Hindlimb muscle (tissue), 1 donor: ENCODE measurements around the gene SBF1. TPM values are rescaled to one million over a fixed set of nuclear protein-coding genes. Genes with fewer than 3 reads are reported as not detected.

Experiments used
- DNase-seq: peaks from one replicate; pipeline ENCODE4 v3.0.0-alpha.2; 2013
- polyA plus RNA-seq: library from polyadenylated mRNA; unstranded; fragments of 120-200 nt; gene quantifications from one replicate; pipeline ENCODE4 v1.2.1, GENCODE V29; 2013; ENCODE audit not compliant: insufficient read length

SBF1 gene
- polyA plus RNA-seq, 1 donor = 53.0 TPM

GRCh38 chr22:50506611-50507420 lies 32.0 kb upstream of the SBF1 start:
- DNase-seq = no peak

- DNase-seq = no peak
Observed at GRCh38 chr22:50505776-50506610, 31.2 kb upstream of the SBF1 start.

GRCh38 chr22:50505276-50505775 lies 30.5 kb upstream of the SBF1 start:
- no peak for DNase-seq

- no peak for DNase-seq
Observed at GRCh38 chr22:50504369-50505211, 29.8 kb upstream of the SBF1 start.

- no peak for DNase-seq
Observed at GRCh38 chr22:50503475-50504145, 28.8 kb upstream of the SBF1 start.

GRCh38 chr22:50502628-50503474 lies 28.0 kb upstream of the SBF1 start:
- no peak for DNase-seq

- no peak for DNase-seq
Observed at GRCh38 chr22:50502096-50502495, 27.3 kb upstream of the SBF1 start.

- no peak for DNase-seq
Observed at GRCh38 chr22:50500452-50500851, 25.6 kb upstream of the SBF1 start.

- DNase-seq = no peak
Observed at GRCh38 chr22:50498322-50498890, 23.6 kb upstream of the SBF1 start.

- DNase-seq = no peak
Observed at GRCh38 chr22:50497093-50497492, 22.3 kb upstream of the SBF1 start.

GRCh38 chr22:50490531-50491308 lies 15.9 kb upstream of the SBF1 start:
- no peak for DNase-seq

GRCh38 chr22:50489363-50490243 lies 14.8 kb upstream of the SBF1 start:
- no peak for DNase-seq

- DNase-seq = no peak
Observed at GRCh38 chr22:50488886-50489285, 14.1 kb upstream of the SBF1 start.

GRCh38 chr22:50488006-50488677 lies 13.3 kb upstream of the SBF1 start:
- no peak for DNase-seq

GRCh38 chr22:50487290-50488005 lies 12.6 kb upstream of the SBF1 start:
- no peak for DNase-seq

GRCh38 chr22:50486561-50487289 lies 11.9 kb upstream of the SBF1 start, which contains the start of gene MIOX:
Gene MIOX (plus strand): TSS chr22:50486859. CDS start chr22:50486898, 39 bp downstream.
- no peak for DNase-seq
